Esophagus squamous epithelium (tissue), 5 donors: ENCODE data around the gene FOXD2. TPM values are rescaled to one million over a fixed set of nuclear protein-coding genes. Genes with fewer than 3 reads are reported as not detected.

ENCODE experiments used
- DNase-seq: peaks from one replicate; lab custom pipeline; 2025; lab: John Stamatoyannopoulos, UW
- H3K27ac ChIP-seq, 4 donors: fragments of 200-600 bp; sonication (generic); one replicate each; pipeline ENCODE4 v1.5.1; 2016 to 2019; ENCODE audit warnings: mild to moderate bottlenecking in 1 of 4
- H3K27me3 ChIP-seq, 4 donors: fragments of 200-600 bp; sonication (generic); 1 replicate in 3 of 4; 2 replicates in 1 of 4; pipeline versions ENCODE4 v1.5.1 to v1.6.0; 2017 to 2021; ENCODE audit warnings: antibody characterized with exemption in 1 of 4
- H3K36me3 ChIP-seq, 3 donors: fragments of 200-600 bp; sonication (generic); one replicate each; pipeline ENCODE4 v1.5.1; 2016 to 2019
- H3K4me1 ChIP-seq, 3 donors: fragments of 200-600 bp; sonication (generic); one replicate each; pipeline ENCODE4 v1.5.1; 2017 to 2019
- H3K4me3 ChIP-seq, 4 donors: fragments of 200-600 bp; sonication (generic); 1 replicate in 3 of 4; 2 replicates in 1 of 4; pipeline ENCODE4 v1.5.1; 2016 to 2019; ENCODE audit warnings: mild to moderate bottlenecking in 2 of 4, moderate library complexity in 1 of 4
- H3K9me3 ChIP-seq, 3 donors: fragments of 200-600 bp; sonication (generic); one replicate each; pipeline ENCODE4 v1.5.1; 2016 to 2019
- POLR2A ChIP-seq, 4 donors: fragments of 450-650 bp; IDR thresholded peaks; one replicate each; pipeline ENCODE4 v1.6.1; 2017; ENCODE audit warnings: antibody characterized with exemption in 4 of 4, mild to moderate bottlenecking in 4 of 4, moderate library complexity in 3 of 4
- WGBS, 2 donors: methylation state at CpG; one replicate each; pipeline ENCODE4 v1.1.5; 2018; 5-methylcytosine and 5-hydroxymethylcytosine counted together
- intact Hi-C: fragments of 100-400 bp; cut with DNase I; formaldehyde crosslinking; loops from one replicate; pipeline ENCODE4 v1.15.0; 2022
- total RNA-seq, 4 donors: library from RNA; depleted of rRNA; stranded (reverse); fragments of >200 nt; gene quantifications; one replicate each; pipeline ENCODE4 v1.1.0, GENCODE V29; 2016
- TF ChIP-seq, protein P1 (sequence below), 6 experiments: fragments of 450-650 bp in 4 of 6; fragments of 200-600 bp in 2 of 6; sonication (generic) in 2 of 6; IDR thresholded peaks; one replicate each; pipeline ENCODE4 v1.5.1; 2016 to 2019; ENCODE audit warnings: antibody characterized with exemption in 6 of 6, mild to moderate bottlenecking in 4 of 6, moderate library complexity in 4 of 6
- donor health status: DM: yes; HTN: yes; CAD: no.

Gene FOXD2
- total RNA-seq, 4 donors from 2014 or later = under 0.01 TPM; not detected in 3

DNA sequence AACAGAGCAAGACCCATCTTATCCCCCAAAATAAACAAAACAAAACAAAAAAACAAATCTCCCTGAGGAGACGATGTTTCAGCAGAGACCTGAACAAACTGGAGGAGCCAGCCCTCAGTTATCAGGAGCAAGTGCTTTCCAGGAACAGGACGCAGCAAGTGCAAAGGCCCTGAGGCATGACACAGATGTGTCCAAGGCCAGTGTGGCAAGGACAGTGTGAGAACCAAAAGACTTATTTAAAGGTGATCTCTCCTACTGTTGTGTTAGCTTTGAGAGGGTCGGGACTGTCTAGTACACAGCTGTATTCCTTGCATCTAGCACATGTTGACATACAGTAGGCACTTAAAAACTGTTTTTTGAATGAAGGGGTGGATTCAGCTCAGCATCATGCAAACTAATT lies 48.0 kb downstream of the FOXD2 start:
- no peak overlapping the region for H3K27ac ChIP-seq
- DNase-seq = no peak
- no peaks in the 10 kb centered on the region for H3K36me3 ChIP-seq
- H3K27me3 ChIP-seq = peaks cover 0 to 70% (median 0%) of the 10 kb centered on the region in 4 donors
- no peak overlapping the region for H3K4me3 ChIP-seq
- 79 to 81% methylated on average over 3 of the region's 3 CpGs for WGBS, 2 donors
- intact Hi-C loops = no loop called here
- no peaks in the 10 kb centered on the region for H3K4me1 ChIP-seq
- no peak for TF ChIP-seq POLR2A (IDR thresholded peaks at IDR 0.05)
- TF ChIP-seq, protein P1, sequence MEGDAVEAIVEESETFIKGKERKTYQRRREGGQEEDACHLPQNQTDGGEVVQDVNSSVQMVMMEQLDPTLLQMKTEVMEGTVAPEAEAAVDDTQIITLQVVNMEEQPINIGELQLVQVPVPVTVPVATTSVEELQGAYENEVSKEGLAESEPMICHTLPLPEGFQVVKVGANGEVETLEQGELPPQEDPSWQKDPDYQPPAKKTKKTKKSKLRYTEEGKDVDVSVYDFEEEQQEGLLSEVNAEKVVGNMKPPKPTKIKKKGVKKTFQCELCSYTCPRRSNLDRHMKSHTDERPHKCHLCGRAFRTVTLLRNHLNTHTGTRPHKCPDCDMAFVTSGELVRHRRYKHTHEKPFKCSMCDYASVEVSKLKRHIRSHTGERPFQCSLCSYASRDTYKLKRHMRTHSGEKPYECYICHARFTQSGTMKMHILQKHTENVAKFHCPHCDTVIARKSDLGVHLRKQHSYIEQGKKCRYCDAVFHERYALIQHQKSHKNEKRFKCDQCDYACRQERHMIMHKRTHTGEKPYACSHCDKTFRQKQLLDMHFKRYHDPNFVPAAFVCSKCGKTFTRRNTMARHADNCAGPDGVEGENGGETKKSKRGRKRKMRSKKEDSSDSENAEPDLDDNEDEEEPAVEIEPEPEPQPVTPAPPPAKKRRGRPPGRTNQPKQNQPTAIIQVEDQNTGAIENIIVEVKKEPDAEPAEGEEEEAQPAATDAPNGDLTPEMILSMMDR (IDR thresholded peaks at IDR 0.05) = no peak
- no peaks in the 10 kb centered on the region for H3K9me3 ChIP-seq

DNA sequence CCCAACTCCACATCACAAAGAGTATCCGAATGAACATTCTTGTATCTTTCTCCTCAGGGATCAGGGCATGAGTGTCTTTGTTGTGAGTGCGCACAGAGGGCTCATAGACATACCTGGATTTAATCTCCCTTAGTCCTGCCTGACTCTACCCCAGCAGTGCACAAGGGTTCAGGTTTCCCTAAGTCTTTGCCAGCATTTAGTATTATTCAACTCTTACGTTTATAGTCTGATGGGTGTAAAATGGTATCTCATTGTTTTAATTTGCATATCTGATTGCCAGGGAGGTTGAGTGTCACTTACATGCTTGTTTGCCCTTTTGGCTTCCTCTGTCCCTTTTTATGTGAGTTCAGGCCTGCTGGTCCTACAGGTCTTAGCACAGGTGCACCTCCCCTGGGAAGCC lies 49.5 kb downstream of the FOXD2 start:
- 88 to 90% methylated on average over 3 of the region's 3 CpGs for WGBS, 2 donors
- TF ChIP-seq, protein P1 (IDR thresholded peaks at IDR 0.05) = no peak
- no peak for TF ChIP-seq POLR2A (IDR thresholded peaks at IDR 0.05)
- Histone ChIP-seq H3K27me3 (peaks cover 0 to 67% (median 0%) of the 10 kb centered on the region in 4 donors), H3K36me3 (no peaks in the 10 kb centered on the region), H3K4me1 (no peaks in the 10 kb centered on the region), H3K9me3 (no peaks in the 10 kb centered on the region), H3K27ac (no peak overlapping the region), H3K4me3 (no peak overlapping the region)
- no peak for DNase-seq
- intact Hi-C loops = no loop called here

DNA sequence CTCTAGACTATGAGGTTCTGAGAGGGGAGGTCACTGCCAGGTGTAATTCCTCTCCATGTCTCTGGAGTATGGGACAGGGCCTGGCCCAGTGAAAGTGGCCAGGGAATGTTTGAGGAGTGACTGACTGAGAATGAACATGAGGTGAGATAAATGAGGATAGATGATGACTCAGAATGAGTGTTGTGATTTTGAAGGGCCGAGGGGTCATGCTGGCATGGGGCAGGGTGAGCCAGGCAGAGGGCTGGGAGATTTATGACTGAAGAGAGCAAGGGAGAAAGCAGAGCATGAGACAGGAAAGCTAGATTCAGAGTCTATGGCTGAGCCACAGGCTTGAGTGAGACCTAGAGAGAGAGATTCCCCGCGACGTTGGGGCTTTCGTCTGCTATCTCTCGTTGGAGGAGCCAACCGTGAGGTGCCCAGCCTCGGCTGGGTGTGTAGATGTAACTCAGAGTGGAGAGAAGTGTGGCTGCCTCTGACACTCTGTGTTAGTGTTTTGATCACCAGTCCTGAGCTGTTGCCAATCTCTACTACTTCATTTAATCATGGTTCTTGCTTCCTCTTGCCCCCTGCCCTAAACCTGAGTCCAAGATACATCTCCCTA lies 50.1 kb downstream of the FOXD2 start:
- Histone ChIP-seq H3K4me1 (no peaks in the 10 kb centered on the region), H3K4me3 (no peak overlapping the region), H3K9me3 (no peaks in the 10 kb centered on the region), H3K27ac (no peak overlapping the region), H3K27me3 (peaks cover 0 to 70% (median 0%) of the 10 kb centered on the region in 4 donors), H3K36me3 (no peaks in the 10 kb centered on the region)
- no peak for DNase-seq
- intact Hi-C loops = no loop called here
- TF ChIP-seq, protein P1 (IDR thresholded peaks at IDR 0.05) = no peak
- TF ChIP-seq POLR2A (IDR thresholded peaks at IDR 0.05) = no peak
- 70% methylated on average over 8 of the region's 8 CpGs for WGBS, 2 donors

Other genes starting within 250 kb of the FOXD2 start
- 100 to 1,000 TPM in 3 of 4 donors, 1 to 10 TPM in 1; 9.7 to 429 (median 312) TPM for gene PDZK1IP1, start 248.0 kb upstream of the FOXD2 start, total RNA-seq
- gene TAL1, start 205.8 kb upstream of the FOXD2 start, total RNA-seq = 1 to 10 TPM in 2 of 4 donors, under 1 TPM in 2; 0.45 to 3.6 (median 1.1) TPM
- gene STIL, start 123.9 kb upstream of the FOXD2 start, total RNA-seq = 10 to 100 TPM in 1 of 4 donors, 1 to 10 TPM in 3; 4.2 to 15.1 (median 6.8) TPM
- gene CMPK1, start 104.3 kb upstream of the FOXD2 start, total RNA-seq = 100 to 1,000 TPM; 124 to 177 (median 133) TPM
- not detected for gene FOXE3, start 21.8 kb upstream of the FOXD2 start, total RNA-seq